ENCODE measurements around the gene LGR6.
A peak's percentile ranks its signal among the peaks of the same experiment; 100 is the strongest.

LGR6 gene

GRCh38 chr1:202214089-202214843 lies 20.7 kb downstream of the LGR6 start:
- DNase-seq (ENCODE audit: low read depth): no peak

GRCh38 chr1:202215472-202216130 lies 22.0 kb downstream of the LGR6 start:
- TF ChIP-seq, protein P1, sequence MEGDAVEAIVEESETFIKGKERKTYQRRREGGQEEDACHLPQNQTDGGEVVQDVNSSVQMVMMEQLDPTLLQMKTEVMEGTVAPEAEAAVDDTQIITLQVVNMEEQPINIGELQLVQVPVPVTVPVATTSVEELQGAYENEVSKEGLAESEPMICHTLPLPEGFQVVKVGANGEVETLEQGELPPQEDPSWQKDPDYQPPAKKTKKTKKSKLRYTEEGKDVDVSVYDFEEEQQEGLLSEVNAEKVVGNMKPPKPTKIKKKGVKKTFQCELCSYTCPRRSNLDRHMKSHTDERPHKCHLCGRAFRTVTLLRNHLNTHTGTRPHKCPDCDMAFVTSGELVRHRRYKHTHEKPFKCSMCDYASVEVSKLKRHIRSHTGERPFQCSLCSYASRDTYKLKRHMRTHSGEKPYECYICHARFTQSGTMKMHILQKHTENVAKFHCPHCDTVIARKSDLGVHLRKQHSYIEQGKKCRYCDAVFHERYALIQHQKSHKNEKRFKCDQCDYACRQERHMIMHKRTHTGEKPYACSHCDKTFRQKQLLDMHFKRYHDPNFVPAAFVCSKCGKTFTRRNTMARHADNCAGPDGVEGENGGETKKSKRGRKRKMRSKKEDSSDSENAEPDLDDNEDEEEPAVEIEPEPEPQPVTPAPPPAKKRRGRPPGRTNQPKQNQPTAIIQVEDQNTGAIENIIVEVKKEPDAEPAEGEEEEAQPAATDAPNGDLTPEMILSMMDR (IDR thresholded peaks at IDR 0.05; ENCODE audit: low read depth, low read length): no peak
- TF ChIP-seq MYC (IDR thresholded peaks at IDR 0.05; ENCODE audit: low read depth, low read length) (no peak), POLR2A (IDR thresholded peaks at IDR 0.05; ENCODE audit: extremely low read depth, insufficient read length) (no peak)
- TF ChIP-seq, protein P2, sequence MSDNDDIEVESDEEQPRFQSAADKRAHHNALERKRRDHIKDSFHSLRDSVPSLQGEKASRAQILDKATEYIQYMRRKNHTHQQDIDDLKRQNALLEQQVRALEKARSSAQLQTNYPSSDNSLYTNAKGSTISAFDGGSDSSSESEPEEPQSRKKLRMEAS (IDR thresholded peaks at IDR 0.05; ENCODE audit: low read depth, low read length): no peak
- no peak for DNase-seq (ENCODE audit: low read depth)
- H3K4me3 ChIP-seq (ENCODE audit: low read depth, low read length): no peak overlapping the region

More at GRCh38 chr1:202214089-202214843, 20.7 kb downstream of the LGR6 start:
- no peak overlapping the region for H3K4me3 ChIP-seq (ENCODE audit: low read depth, low read length)
- no peak for TF ChIP-seq POLR2A (IDR thresholded peaks at IDR 0.05; ENCODE audit: extremely low read depth, insufficient read length)
- TF ChIP-seq, protein P2 (IDR thresholded peaks at IDR 0.05; ENCODE audit: low read depth, low read length): no peak
- TF ChIP-seq MYC (IDR thresholded peaks at IDR 0.05; ENCODE audit: low read depth, low read length): no peak
- TF ChIP-seq, protein P1 (IDR thresholded peaks at IDR 0.05; ENCODE audit: low read depth, low read length): no peak

GRCh38 chr1:202216691-202217090 lies 23.1 kb downstream of the LGR6 start:
- DNase-seq (ENCODE audit: low read depth): peak; percentile 22
- TF ChIP-seq, protein P2 (IDR thresholded peaks at IDR 0.05; ENCODE audit: low read depth, low read length): no peak
- TF ChIP-seq, protein P1 (IDR thresholded peaks at IDR 0.05; ENCODE audit: low read depth, low read length): no peak
- TF ChIP-seq POLR2A (IDR thresholded peaks at IDR 0.05; ENCODE audit: extremely low read depth, insufficient read length): no peak
- no peak for TF ChIP-seq MYC (IDR thresholded peaks at IDR 0.05; ENCODE audit: low read depth, low read length)
- H3K4me3 ChIP-seq (ENCODE audit: low read depth, low read length): no peak overlapping the region

DNA sequence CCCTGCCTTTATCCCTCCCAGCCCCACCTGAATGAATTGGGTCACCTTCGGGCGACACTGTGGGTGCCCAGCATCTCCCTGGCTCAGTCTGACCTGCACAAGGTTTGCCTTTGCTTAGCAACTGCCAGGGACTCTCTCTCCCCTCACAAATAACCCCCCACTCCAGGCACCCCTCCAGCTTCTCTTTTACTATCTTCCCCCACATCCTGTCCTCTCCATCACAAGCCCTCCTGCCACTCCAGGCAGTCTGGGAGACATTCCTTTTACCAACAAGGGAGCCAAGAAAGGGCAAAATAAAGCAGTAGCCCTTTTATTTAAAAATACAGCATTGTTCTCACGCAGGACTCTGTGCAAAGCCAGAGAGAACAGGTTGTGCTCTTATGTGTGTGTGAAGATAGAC lies 23.9 kb downstream of the LGR6 start:
- H3K4me3 ChIP-seq (ENCODE audit: low read depth, low read length): no peak overlapping the region
- TF ChIP-seq MYC (IDR thresholded peaks at IDR 0.05; ENCODE audit: low read depth, low read length): no peak
- no peak for TF ChIP-seq POLR2A (IDR thresholded peaks at IDR 0.05; ENCODE audit: extremely low read depth, insufficient read length)
- TF ChIP-seq, protein P1 (IDR thresholded peaks at IDR 0.05; ENCODE audit: low read depth, low read length): no peak
- TF ChIP-seq, protein P2 (IDR thresholded peaks at IDR 0.05; ENCODE audit: low read depth, low read length): no peak
- no peak for DNase-seq (ENCODE audit: low read depth)

- no peak for DNase-seq (ENCODE audit: low read depth)
- TF ChIP-seq, protein P2 (IDR thresholded peaks at IDR 0.05; ENCODE audit: low read depth, low read length): no peak
- TF ChIP-seq MYC (IDR thresholded peaks at IDR 0.05; ENCODE audit: low read depth, low read length) (no peak), POLR2A (IDR thresholded peaks at IDR 0.05; ENCODE audit: extremely low read depth, insufficient read length) (no peak)
- TF ChIP-seq, protein P1 (IDR thresholded peaks at IDR 0.05; ENCODE audit: low read depth, low read length): no peak
- no peak overlapping the region for H3K4me3 ChIP-seq (ENCODE audit: low read depth, low read length)
Observed at GRCh38 chr1:202217951-202218350, 24.4 kb downstream of the LGR6 start.

All from NB4 (cell line).